ENCODE data around the gene FASTK.

DNA sequence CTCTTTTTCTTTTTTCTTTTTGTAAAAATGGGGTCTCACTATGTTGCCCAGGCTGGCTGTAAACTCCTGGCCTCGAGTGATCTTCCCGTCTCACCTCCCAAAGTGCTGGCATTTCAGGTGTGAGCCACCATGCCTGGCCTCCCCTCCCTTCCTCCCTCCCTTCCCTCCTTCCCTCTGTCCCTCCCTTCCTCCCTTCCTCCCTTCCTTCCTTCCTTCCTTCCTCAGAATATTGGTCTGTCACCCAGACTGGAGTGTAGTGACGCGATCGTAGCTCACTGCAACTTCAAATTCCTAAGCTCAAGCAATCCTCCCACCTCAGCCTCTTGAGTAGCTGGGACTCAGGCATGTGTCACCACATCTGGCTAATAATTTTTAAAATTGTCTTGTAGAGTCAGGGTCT lies 14.1 kb upstream of the FASTK start:
- TF ChIP-seq, protein P1, sequence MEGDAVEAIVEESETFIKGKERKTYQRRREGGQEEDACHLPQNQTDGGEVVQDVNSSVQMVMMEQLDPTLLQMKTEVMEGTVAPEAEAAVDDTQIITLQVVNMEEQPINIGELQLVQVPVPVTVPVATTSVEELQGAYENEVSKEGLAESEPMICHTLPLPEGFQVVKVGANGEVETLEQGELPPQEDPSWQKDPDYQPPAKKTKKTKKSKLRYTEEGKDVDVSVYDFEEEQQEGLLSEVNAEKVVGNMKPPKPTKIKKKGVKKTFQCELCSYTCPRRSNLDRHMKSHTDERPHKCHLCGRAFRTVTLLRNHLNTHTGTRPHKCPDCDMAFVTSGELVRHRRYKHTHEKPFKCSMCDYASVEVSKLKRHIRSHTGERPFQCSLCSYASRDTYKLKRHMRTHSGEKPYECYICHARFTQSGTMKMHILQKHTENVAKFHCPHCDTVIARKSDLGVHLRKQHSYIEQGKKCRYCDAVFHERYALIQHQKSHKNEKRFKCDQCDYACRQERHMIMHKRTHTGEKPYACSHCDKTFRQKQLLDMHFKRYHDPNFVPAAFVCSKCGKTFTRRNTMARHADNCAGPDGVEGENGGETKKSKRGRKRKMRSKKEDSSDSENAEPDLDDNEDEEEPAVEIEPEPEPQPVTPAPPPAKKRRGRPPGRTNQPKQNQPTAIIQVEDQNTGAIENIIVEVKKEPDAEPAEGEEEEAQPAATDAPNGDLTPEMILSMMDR (IDR thresholded peaks at IDR 0.05) = no peak
- TF ChIP-seq POLR2AphosphoS5 (IDR thresholded peaks at IDR 0.05) (no peak), EP300 (IDR thresholded peaks at IDR 0.05; ENCODE audit: low read depth) (no peak), POLR2A (IDR thresholded peaks at IDR 0.05) (no peak)
